HUES64 (cell line): ENCODE results near the gene EDN2.
A peak's percentile ranks its signal among the peaks of the same experiment; 100 is the strongest.

Experiments
- H3K27ac ChIP-seq: 2 replicates; pipeline ENCODE4 v1.7.0; 2013; ENCODE audit warnings: low read depth, low read length, inconsistent platforms
- H3K27me3 ChIP-seq: 2 replicates; pipeline ENCODE4 v1.6.1; 2013; ENCODE audit warnings: mild to moderate bottlenecking, low read length; ENCODE audit not compliant: insufficient read depth
- H3K36me3 ChIP-seq: 2 replicates; pipeline ENCODE4 v1.6.1; 2013; ENCODE audit warnings: mild to moderate bottlenecking, low read length; ENCODE audit not compliant: insufficient read depth
- H3K4me1 ChIP-seq: 2 replicates; pipeline ENCODE4 v1.6.1; 2013; ENCODE audit warnings: mild to moderate bottlenecking, low read length, moderate library complexity; ENCODE audit not compliant: insufficient read depth
- H3K4me3 ChIP-seq: 2 replicates; pipeline ENCODE4 v1.5.1; 2013; ENCODE audit warnings: mild to moderate bottlenecking, low read length, moderate library complexity
- H3K9ac ChIP-seq: 2 replicates; pipeline ENCODE4 v1.6.1; 2013; ENCODE audit warnings: mild to moderate bottlenecking, low read depth, low read length
- H3K9me3 ChIP-seq: 2 replicates; pipeline ENCODE4 v1.6.1; 2013; ENCODE audit warnings: low read depth, low read length; ENCODE audit not compliant: insufficient read depth
- WGBS: fragments of 150-250, 120-280 bp; methylation state at CpG from one replicate; pipeline ENCODE4 v1.1.7; 2013; ENCODE audit warnings: missing lambda C conversion rate; 5-methylcytosine and 5-hydroxymethylcytosine counted together

Gene EDN2

DNA sequence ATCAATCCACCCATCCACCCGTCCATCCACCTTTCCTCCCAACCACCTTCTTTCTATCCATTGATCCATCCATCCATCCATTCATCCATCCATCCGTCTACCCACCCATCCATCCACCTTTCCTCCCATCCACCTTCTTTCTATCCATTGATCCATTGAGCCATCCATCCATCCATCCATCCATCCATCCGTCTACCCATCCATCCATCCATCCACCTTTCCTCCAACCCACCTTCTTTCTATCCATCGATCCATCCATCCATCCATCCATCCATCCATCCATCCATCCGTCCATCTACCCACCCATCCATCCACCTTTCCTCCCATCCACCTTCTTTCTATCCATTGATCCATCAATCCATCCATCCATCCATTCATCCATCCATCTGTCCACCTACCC, 5.1 kb upstream of the EDN2 start:
- Histone ChIP-seq H3K27ac (no peak overlapping the region), H3K9ac (no peak overlapping the region), H3K36me3 (no peaks in the 10 kb centered on the region), H3K9me3 (no peaks in the 10 kb centered on the region), H3K4me3 (no peak overlapping the region), H3K27me3 (no peaks in the 10 kb centered on the region; the same call in 1 of the 2 replicates), H3K4me1 (peaks cover 31% of the 10 kb centered on the region)
- 91% methylated on average over 5 of the region's 5 CpGs for WGBS

DNA sequence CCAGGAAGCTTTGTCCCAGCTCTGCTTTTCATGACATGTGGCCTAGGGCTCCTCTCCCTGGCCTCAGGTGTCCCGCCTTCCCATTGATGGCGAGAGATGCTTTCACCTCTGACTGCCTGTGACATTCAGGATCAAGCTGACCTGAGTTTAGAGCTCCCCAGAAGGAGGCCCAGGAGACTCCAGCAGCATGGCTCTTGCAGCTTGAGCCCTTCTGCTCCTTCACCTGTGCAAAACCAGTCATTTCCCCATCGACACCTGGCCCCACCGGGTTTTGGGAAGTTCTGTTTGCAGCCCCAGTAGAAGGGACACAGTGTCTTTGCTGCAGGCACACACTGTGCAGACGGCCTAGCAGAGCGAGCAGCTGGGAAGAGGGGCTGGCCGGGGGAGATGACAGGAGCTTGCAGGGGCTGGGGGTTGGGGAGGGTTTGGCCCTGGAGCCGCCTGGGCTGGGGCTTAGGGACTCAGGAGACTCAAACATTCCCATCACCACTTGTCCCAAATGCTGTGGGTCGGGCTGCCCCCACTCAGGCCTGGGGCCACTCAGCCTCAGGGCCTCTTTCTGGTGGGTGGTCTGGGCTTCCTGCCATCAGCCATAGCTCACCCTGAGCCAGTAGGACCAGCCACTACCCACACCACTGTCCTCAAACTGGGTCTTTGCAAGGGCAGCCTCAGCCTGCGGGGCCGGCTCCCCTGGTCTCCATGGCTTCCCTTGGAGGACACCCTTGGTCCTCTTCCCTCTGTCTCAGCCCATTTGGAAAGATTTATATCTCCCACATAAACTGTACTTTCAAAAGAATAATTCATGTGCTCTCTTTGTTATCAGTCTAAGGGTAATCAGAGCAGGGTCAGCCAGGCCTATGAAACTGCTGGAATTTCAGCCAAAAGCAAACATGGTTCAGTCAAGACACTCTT, 3.8 kb upstream of the EDN2 start:
- H3K9ac ChIP-seq = no peak overlapping the region
- 86% methylated on average over 10 of the region's 11 CpGs for WGBS
- peaks cover 31% of the 10 kb centered on the region for H3K4me1 ChIP-seq
- H3K36me3 ChIP-seq = no peaks in the 10 kb centered on the region
- no peak overlapping the region for H3K27ac ChIP-seq
- no peaks in the 10 kb centered on the region for H3K9me3 ChIP-seq
- no peaks in the 10 kb centered on the region; the same call in 1 of the 2 replicates for H3K27me3 ChIP-seq
- H3K4me3 ChIP-seq = no peak overlapping the region

DNA sequence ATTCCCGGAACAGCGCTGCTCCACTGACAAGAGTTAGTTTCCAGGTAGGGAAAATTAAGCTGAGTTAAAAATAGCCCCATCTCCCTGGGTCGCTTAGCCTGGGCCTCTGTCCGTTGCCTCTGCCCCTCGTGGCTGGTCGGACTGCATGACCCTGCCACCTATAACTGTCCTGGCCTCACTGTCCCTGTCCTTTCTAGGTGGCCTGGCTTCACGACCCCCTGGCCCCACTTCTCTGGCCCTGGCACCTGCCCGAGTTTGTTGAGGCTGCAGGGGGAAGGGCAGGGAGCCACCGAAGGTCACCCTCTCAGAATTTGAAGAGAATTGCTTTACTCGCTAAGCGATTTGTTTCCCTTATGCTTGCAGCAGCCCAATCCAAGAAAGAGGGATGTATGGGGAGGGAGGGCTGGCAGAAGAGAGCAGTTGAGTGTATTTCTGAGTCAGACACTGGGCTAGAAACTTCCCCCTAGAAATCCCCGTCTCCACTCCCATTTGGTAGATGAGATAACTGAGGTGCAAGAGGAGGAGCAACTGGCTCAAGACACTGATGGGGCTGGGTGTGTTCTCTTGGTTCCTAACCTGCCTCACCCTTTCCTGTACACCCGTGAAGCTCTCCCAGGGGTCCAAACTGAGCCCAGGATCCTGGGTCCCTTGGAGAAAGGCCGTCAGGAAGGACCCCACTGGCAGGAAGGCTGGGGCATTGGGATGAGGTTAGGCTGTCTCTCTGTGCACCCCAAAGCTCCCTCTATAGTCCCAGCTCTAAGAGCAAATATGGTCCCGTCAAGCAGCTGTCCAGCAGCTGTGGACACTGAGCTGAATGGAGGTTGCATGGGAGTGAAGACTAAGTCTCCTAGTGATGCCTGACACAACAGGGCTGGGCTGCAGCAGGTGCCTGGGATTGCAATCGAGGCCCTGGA, 2.9 kb upstream of the EDN2 start:
- 38% methylated on average over 15 of the region's 16 CpGs for WGBS
- Histone ChIP-seq H3K4me3 (peak overlapping the region; percentile 23; the same call in 1 of the 2 replicates), H3K27ac (peak overlapping the region; percentile 87), H3K36me3 (no peaks in the 10 kb centered on the region), H3K9ac (peak overlapping the region; percentile 45; the same call in 1 of the 2 replicates), H3K9me3 (no peaks in the 10 kb centered on the region), H3K27me3 (no peaks in the 10 kb centered on the region; the same call in 1 of the 2 replicates), H3K4me1 (peaks cover 31% of the 10 kb centered on the region)

DNA sequence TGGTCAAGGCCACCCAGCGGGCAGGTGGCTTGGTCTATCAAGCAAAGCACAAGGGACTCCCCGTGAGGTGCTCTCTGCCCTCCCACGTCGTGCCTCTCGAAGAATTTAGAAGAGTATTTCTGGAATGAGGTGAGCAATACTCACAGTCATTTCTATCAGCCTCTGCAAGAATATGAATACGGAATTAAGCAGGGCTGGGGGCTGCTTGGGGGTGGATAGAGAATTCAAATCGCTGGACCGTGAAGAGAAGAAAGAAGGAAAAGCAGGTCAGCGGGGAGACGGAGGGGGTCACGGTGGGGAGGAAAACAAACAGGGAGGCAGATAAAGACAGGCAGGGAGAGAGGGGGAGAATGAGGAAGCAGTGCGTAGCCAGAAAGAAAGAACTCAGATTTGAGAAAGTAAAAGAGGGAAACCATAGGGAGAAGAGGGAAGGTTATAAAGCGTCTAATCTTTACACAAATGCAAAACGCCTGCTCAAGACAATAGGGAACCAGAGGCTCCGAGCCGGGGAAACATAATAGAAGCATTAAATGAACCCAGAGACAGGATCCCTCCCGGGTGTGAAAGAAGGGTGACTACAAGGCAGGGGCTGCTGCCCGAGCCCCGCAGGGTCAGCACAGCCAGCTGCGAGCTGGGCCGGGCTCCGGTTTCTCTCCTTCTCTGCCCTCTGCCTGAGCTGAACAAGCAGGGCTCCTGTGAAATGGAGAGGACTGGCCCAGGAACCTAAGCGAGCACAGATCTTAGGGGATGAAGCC, 2.1 kb upstream of the EDN2 start:
- WGBS = 11% methylated on average over 23 of the region's 23 CpGs
- H3K9ac ChIP-seq = peak overlapping the region; percentile 45; the same call in 1 of the 2 replicates
- H3K27ac ChIP-seq = peak overlapping the region; percentile 87
- no peaks in the 10 kb centered on the region for H3K36me3 ChIP-seq
- peaks cover 31% of the 10 kb centered on the region for H3K4me1 ChIP-seq
- no peaks in the 10 kb centered on the region; the same call in 1 of the 2 replicates for H3K27me3 ChIP-seq
- H3K9me3 ChIP-seq = no peaks in the 10 kb centered on the region
- H3K4me3 ChIP-seq = peak overlapping the region; percentile 23; the same call in 1 of the 2 replicates

- Histone ChIP-seq H3K27me3 (no peaks in the 10 kb centered on the region; the same call in 1 of the 2 replicates), H3K4me1 (peaks cover 31% of the 10 kb centered on the region), H3K36me3 (no peaks in the 10 kb centered on the region), H3K9me3 (no peaks in the 10 kb centered on the region), H3K4me3 (no peak overlapping the region), H3K27ac (peak overlapping the region; percentile 87; the same call in 1 of the 2 replicates), H3K9ac (no peak overlapping the region; the same call in 1 of the 2 replicates)
- WGBS = 46% methylated on average over 4 of the region's 4 CpGs
These were observed 1.5 kb upstream of the EDN2 start for GRCh38 chr1:41486053-41486370.

DNA sequence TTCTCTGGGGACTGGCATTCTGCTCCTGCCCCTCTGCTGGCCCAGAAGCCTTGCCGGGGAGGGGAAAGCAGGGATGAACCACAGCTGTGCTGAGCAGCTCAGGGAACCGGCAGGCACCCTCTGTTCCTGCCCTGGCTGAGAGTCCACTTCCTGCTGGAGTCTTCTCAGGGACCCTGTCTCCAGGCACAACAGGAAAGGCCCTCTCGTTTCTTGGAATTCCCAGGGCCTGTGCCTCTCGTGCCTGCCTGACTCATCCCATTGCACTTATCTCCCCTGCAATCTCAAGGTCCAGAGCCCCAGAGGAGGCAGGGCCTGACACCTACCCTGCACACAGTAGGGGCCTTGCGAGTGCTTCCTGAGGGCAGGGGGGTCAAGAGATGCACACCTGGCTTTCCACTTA, 1.1 kb upstream of the EDN2 start:
- 50% methylated on average over 5 of the region's 5 CpGs for WGBS

GRCh38 chr1:41483960-41484401, 502 bp downstream of the EDN2 start:
- Histone ChIP-seq H3K9me3 (no peaks in the 10 kb centered on the region), H3K27ac (no peak overlapping the region), H3K36me3 (no peaks in the 10 kb centered on the region), H3K27me3 (no peaks in the 10 kb centered on the region; the same call in 1 of the 2 replicates), H3K4me3 (no peak overlapping the region), H3K4me1 (peaks cover 31% of the 10 kb centered on the region), H3K9ac (no peak overlapping the region)
- 85% methylated on average over 9 of the region's 9 CpGs for WGBS

More for the DNA sequence above, 1.1 kb upstream of the EDN2 start:
- Histone ChIP-seq H3K27me3 (no peaks in the 10 kb centered on the region; the same call in 1 of the 2 replicates), H3K4me3 (no peak overlapping the region), H3K9ac (no peak overlapping the region; the same call in 1 of the 2 replicates), H3K36me3 (no peaks in the 10 kb centered on the region), H3K4me1 (peaks cover 31% of the 10 kb centered on the region), H3K9me3 (no peaks in the 10 kb centered on the region), H3K27ac (peak overlapping the region; percentile 87; the same call in 1 of the 2 replicates)

- peaks cover 31% of the 10 kb centered on the region for H3K4me1 ChIP-seq
- H3K9ac ChIP-seq = no peak overlapping the region
- H3K9me3 ChIP-seq = no peaks in the 10 kb centered on the region
- H3K36me3 ChIP-seq = no peaks in the 10 kb centered on the region
- no peaks in the 10 kb centered on the region; the same call in 1 of the 2 replicates for H3K27me3 ChIP-seq
- WGBS = 83% methylated on average over 21 of the region's 21 CpGs
- H3K27ac ChIP-seq = no peak overlapping the region
- no peak overlapping the region for H3K4me3 ChIP-seq
These were observed 1.3 kb downstream of the EDN2 start for GRCh38 chr1:41483001-41483850.

DNA sequence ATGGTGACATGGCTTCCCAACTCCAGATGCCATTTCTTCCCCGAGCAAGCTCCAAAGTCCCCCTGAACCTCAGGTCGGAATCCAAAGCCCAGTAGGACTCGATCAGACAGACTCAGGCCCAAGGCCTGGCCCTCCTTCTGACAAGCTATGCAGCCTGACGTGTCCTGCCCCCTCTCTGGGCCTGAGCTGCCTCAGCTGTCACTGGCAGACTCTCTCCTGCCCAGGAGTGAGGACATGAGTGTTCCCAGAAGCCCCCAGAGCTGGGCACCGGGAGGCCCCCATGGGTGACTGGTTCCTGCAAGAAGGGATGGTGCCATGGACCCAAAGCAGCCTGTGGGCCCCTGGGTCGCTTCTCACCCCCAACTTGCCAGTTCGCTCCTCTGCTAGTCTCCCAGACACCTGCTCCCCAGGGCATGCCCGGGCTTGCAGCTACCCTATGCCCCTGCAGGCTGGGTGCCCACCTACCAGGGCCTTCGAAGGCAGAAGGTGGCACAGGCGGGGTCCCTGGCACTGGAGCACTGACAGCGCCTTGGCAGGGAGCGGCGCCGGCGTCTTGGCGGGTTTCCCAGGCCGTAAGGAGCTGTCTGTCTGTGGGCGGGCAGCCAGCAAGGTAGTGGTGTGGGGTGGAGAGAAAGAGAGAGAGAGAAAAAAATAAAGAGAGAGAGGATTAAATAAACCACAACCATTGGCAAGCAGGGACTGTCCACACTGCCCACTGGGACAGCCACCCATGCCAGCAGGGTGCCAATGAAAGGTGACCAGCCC, 2.3 kb downstream of the EDN2 start:
- Histone ChIP-seq H3K36me3 (no peaks in the 10 kb centered on the region), H3K4me1 (peaks cover 21% of the 10 kb centered on the region), H3K27me3 (no peaks in the 10 kb centered on the region; the same call in 1 of the 2 replicates), H3K4me3 (no peak overlapping the region), H3K9me3 (no peaks in the 10 kb centered on the region), H3K9ac (no peak overlapping the region), H3K27ac (no peak overlapping the region)
- 93% methylated on average over 18 of the region's 18 CpGs for WGBS
